GM12875 (cell line): Measurements from ENCODE around the gene VTI1A.

Experiments used
- H3K4me3 ChIP-seq: one replicate; pipeline ENCODE4 v1.5.1; 2011; ENCODE audit warnings: low read depth, low read length, control low read depth
- TF ChIP-seq, protein P1 (sequence below): IDR thresholded peaks from 2 replicates; pipeline ENCODE4 v1.5.1; 2011; ENCODE audit warnings: low read depth, mild to moderate bottlenecking, control low read depth, inconsistent platforms, low read length, moderate library complexity, borderline replicate concordance; ENCODE audit not compliant: insufficient read depth

VTI1A gene

DNA sequence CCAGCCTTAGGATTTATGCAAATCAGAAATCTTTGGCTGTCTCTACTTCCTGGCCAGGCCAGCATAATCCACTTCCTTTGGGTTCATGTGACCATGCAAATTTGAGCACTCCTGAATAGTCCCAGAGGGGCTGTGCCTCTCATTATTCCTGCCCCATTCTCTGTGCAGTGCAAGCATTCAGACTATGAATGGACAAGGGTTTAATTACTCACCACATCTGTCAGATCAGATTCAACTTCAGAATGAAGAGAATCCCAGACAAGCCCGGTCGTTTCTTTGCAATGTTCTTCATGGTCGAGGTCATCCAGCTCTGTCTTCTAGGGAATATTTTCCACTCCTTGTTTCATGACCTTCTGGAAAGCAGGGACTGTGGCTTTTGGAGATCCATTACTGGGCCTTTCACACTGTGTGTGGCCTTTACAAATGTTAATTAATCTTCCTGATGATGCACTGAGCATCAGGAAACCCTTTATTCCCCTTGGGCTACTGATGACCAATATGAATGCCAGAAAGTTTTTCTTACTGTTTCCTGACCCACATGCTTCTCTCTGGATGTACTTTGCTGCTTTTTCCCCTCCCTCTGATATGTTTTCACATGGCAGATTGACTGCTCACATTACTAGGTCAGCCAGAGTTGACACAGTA is 285.4 kb downstream of the VTI1A start:
- no peak overlapping the region for H3K4me3 ChIP-seq
- TF ChIP-seq, protein P1, sequence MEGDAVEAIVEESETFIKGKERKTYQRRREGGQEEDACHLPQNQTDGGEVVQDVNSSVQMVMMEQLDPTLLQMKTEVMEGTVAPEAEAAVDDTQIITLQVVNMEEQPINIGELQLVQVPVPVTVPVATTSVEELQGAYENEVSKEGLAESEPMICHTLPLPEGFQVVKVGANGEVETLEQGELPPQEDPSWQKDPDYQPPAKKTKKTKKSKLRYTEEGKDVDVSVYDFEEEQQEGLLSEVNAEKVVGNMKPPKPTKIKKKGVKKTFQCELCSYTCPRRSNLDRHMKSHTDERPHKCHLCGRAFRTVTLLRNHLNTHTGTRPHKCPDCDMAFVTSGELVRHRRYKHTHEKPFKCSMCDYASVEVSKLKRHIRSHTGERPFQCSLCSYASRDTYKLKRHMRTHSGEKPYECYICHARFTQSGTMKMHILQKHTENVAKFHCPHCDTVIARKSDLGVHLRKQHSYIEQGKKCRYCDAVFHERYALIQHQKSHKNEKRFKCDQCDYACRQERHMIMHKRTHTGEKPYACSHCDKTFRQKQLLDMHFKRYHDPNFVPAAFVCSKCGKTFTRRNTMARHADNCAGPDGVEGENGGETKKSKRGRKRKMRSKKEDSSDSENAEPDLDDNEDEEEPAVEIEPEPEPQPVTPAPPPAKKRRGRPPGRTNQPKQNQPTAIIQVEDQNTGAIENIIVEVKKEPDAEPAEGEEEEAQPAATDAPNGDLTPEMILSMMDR, result no peak

DNA sequence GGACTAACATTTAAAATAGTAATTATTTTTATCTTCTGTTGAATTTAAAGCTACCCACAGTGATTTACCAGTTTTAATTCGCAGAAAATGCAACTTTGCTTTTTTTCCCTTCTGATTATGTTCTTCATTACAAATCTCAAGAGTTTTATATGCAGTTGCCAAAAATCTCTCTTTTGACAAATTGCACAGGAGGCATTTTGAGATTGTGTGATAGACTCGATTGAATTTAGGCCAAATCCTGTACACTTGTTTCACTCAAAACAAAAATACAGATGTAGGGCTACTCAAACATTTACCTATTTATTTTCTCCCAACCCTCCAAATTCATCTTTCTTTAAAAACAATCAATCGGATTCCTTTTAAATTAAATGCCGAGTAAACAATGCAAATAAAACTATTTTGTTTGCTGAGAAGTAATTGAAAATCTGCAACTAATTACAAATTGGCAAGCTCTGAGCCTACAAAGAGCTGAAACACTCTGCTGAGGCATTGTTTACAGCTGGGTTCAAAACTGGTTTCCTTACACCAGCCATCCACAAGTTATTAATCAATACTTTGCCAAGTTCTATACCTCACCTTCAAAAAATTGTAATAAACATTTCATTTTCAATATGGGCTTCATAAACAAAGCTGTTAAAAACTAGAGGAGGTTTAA is 288.2 kb downstream of the VTI1A start:
- no peak overlapping the region for H3K4me3 ChIP-seq
- TF ChIP-seq, protein P1, result no peak

DNA sequence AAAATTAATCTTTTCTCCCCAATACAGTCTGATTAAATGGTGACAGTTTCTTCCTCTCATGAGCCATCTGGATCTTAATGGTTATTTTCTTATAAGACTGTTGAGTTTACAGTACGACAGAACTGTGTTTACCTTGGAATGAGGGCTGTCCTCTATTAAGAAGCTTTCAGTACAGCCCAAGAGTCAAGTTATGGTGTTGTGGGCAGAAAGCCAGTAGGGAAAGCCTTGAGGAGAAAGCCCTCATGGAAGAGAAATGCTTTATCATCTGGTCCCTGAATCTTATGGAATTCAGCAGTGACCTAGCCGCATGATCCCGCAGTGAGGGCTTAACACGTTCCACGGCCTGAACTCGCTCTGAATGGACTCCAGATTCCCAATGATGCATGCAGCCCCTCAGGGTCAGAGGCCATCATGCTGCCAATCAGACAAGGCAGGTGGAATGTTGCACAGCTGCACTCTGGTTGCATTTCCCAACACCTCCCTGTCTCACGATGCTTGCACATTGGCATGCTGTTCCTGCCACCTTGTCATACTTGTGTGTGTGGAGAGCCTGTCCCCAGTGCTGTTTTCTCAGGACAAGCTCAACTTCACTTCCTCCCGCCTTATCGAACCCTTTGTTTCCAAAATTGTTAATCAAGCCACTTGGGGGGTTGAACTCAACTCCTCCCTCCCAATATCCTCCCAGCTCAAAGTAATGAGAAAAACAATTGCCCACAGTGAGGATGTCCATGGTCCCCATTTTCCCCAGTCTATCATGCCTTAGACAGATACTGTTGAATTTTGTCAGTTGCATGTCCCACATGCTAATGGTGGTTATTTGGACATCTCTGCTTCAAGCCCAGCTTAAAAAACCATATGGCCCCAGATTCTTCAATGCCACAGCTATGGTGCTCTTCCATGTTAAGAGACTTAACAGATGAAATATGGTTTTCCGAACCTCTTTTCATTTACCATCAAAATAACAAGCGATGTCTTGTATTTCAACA is 291.9 kb downstream of the VTI1A start:
- TF ChIP-seq, protein P1, result no peak
- no peak overlapping the region for H3K4me3 ChIP-seq

DNA sequence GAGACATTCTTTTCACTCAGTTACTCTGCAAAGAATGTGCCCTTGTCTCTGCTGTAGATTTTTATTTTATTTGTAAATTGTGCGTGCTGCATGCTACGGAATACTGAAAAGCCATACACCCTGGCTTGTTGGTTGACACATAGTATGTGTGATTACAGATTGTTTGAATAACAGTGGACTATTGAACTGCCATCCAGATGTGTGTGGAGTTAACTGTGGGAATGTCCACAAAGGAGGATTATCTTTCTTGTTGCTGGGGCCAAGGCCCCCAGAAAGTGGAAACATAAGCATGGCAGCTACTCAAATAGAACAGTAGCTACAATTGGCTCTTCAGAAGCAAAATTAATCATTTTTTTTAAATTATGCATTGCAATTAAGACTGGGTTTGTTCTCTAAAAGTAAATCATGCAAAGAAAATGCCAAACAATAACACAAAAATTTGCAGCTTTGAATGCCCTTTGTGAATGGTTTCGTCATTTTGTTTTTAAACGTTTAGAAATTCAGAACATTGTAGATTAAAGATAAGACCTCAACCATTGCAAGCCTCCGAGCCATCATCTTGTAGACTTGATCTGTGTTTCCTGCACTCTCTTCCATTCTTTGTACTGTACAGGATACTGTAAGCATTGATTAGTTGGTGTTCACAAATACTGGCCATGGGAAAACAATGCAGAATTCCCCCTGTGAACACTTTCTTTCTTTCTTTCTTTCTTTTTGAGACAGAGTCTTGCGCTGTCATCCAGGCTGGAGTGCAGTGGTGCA is 292.8 kb downstream of the VTI1A start:
- TF ChIP-seq, protein P1, result no peak

DNA sequence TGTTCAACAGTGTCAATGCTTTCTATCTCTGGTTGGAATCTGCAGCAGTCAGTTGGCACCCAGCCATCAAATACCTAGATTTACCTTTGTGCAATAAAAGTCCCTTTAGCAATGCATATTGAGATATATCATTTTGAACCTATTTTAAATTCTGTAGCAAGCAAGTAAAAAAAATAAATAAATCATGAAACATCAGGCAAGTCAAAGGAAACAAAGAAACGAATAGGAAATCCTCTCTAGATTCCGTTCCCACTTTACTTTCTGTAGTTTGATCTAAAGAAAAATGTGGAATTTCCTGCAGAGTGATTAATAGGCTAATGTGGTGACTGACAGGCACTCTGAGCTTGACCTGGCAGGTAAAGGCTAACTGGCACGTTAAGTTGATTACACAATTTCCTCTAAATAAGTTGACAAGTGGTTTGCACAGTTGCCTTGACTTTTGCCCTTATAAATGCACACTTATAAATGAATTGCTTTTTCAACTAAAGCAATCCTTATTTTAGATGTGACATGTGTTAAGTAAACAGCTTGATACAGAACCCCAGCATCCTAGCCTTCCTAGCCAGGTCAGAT is 294.9 kb downstream of the VTI1A start:
- H3K4me3 ChIP-seq, result no peak overlapping the region
- TF ChIP-seq, protein P1, result no peak

More for the DNA sequence above, 292.8 kb downstream of the VTI1A start:
- H3K4me3 ChIP-seq, result no peak overlapping the region
